Kidney epithelial cell (primary cell): ENCODE data around the gene RARB. TPM values are rescaled to one million over a fixed set of nuclear protein-coding genes. Genes with fewer than 3 reads are reported as not detected.

Experiments
- DNase-seq: peaks from one replicate; pipeline ENCODE4 v3.0.0-alpha.2; 2010; ENCODE audit warnings: low read depth
- H3K27me3 ChIP-seq: 2 replicates; pipeline ENCODE4 v1.6.0; 2011; ENCODE audit warnings: low read length; ENCODE audit not compliant: control insufficient read depth, insufficient read depth
- H3K36me3 ChIP-seq: 2 replicates; pipeline ENCODE4 v1.5.1; 2011; ENCODE audit warnings: low read length; ENCODE audit not compliant: control insufficient read depth, insufficient read depth
- H3K4me3 ChIP-seq: 2 replicates; pipeline ENCODE4 v1.5.1; 2011; ENCODE audit warnings: low read depth, mild to moderate bottlenecking, control low read depth, low read length
- CTCF ChIP-seq: IDR thresholded peaks from 2 replicates; pipeline ENCODE4 v1.5.1; 2011; ENCODE audit warnings: mild to moderate bottlenecking, moderate library complexity, low read length, control low read depth, inconsistent platforms; ENCODE audit not compliant: insufficient read depth, poor library complexity, severe bottlenecking
- total RNA-seq: library from RNA; depleted of rRNA; stranded (reverse); fragments of >200 nt; gene quantifications from 2 replicates; pipeline ENCODE4 v1.2.3, GENCODE V29; 2015

RARB gene
- total RNA-seq, 1 donor from 2014 or later, result 3.6 TPM

- no peaks in the 10 kb centered on the region for H3K36me3 ChIP-seq
- no peaks in the 10 kb centered on the region for H3K27me3 ChIP-seq
- no peak for DNase-seq
- H3K4me3 ChIP-seq, result no peak overlapping the region
- no peak for TF ChIP-seq CTCF
Observed at GRCh38 chr3:25444273-25444672, 16.2 kb downstream of the RARB start.

- Histone ChIP-seq H3K4me3 (no peak overlapping the region), H3K36me3 (no peaks in the 10 kb centered on the region), H3K27me3 (no peaks in the 10 kb centered on the region)
- TF ChIP-seq CTCF, result no peak
- no peak for DNase-seq
Observed at GRCh38 chr3:25445731-25446130, 17.7 kb downstream of the RARB start.

GRCh38 chr3:25447285-25447684 is 19.2 kb downstream of the RARB start:
- no peak for DNase-seq
- TF ChIP-seq CTCF, result no peak
- H3K27me3 ChIP-seq, result no peaks in the 10 kb centered on the region
- no peaks in the 10 kb centered on the region for H3K36me3 ChIP-seq
- no peak overlapping the region for H3K4me3 ChIP-seq

GRCh38 chr3:25447925-25448324 is 19.9 kb downstream of the RARB start:
- TF ChIP-seq CTCF, result no peak
- no peak for DNase-seq
- no peaks in the 10 kb centered on the region for H3K27me3 ChIP-seq
- no peak overlapping the region for H3K4me3 ChIP-seq
- H3K36me3 ChIP-seq, result no peaks in the 10 kb centered on the region

DNA sequence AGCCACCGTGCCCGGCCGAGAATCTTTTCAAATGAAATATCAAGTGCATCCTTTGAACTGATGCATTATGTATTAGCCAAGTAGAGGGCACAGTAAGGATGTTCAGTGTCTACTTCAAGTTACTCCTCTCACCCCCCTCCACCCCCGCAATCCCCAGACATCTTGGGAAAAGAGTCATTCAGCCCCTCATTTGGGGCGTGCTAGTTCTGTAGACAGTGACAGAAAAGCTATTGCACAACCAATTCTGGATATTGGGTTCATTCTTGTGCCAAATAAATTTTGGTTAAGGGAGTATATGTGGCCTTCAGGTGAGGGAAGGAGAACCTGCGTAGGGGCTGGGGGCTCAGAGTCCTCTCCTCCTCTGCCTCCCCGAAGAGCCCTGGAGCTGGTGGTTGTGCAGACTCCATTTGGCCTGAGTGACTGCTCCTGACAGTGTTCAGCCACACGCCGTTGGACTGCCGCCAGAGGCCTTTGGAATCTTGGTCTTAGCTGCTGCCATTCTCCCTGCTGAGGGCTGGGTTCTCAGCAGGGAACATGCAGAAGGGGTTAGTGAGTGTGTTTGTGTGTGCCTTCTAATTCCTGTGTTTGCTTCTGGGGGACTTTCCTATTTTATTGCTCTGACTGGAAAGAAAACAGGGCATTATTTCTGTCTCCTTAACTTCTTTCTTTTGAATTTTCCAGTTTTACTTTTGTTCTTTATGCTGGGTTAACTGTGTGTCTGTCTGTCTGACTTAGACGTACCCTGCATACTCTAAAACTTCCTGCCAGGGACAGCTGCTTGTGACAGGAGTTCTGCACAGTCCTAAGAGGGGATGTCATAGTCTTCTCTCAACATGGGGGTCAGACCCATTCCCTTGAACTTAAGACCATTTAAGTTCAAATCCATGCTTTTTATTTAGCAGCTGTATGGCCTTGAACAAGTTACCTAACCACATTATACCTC is 21.0 kb downstream of the RARB start:
- DNase-seq, result no peak

More for the DNA sequence above, 21.0 kb downstream of the RARB start:
- Histone ChIP-seq H3K4me3 (no peak overlapping the region), H3K27me3 (no peaks in the 10 kb centered on the region), H3K36me3 (no peaks in the 10 kb centered on the region)
- TF ChIP-seq CTCF, result no peak
